Right lobe of liver (tissue), 4 donors: ENCODE measurements around the gene ZNF579.

Source experiments
- CTCF ChIP-seq, 4 donors: fragments of 200-600 bp in 3 of 4; fragments of 450-650 bp in 1 of 4; IDR thresholded peaks; one replicate each; pipeline versions ENCODE4 v1.5.1 to v1.8.0; 2016 to 2022; ENCODE audit warnings: antibody characterized with exemption in 4 of 4, mild to moderate bottlenecking in 2 of 4
- POLR2A ChIP-seq: fragments of 450-650 bp; IDR thresholded peaks from one replicate; pipeline ENCODE4 v1.6.1; 2017; ENCODE audit warnings: antibody characterized with exemption, mild to moderate bottlenecking
- donor health status: DM: no; HTN: no; CAD: no.
- donor health status: DM: no; HTN: no; CAD: no.
- donor health status: DM: no; HTN: yes; CAD: no.

GRCh38 chr19:55566823-55567222 is 13.8 kb downstream of the ZNF579 start:
- no peak for TF ChIP-seq CTCF (IDR thresholded peaks at IDR 0.05)
- TF ChIP-seq POLR2A, result no peak
